ENCODE data around the gene MROH8. TPM values are rescaled to one million over a fixed set of nuclear protein-coding genes. Genes with fewer than 3 reads are reported as not detected.

The MROH8 gene
- polyA plus RNA-seq, 1 donor from 2014 or later: 3.2 TPM

DNA sequence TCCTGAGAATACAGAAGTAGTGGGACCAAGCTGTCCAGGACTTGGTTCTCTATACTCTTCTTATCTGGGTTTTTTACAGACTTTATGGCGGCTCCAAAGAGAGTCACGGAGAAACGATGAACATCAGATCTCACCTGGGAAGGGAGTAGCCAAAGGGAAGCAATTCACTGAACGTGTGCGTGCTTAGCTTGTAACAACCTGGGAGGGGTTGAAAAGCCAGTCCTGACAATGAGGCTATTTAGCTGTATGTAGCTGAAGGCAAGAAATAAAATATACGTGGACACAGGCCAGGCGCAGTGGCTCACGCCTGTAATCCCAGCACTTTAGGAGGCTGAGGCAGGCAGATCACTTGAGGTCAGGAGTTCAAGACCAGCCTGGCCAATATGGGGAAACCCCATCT is 65.3 kb downstream of the MROH8 start:
- H3K27me3 ChIP-seq (ENCODE audit: insufficient read depth, low read depth, low read length): no peaks in the 10 kb centered on the region
- no peaks in the 10 kb centered on the region for H3F3A ChIP-seq (ENCODE audit: insufficient read depth, low read length, poor library complexity, severe bottlenecking)
- H3K27ac ChIP-seq (ENCODE audit: low read length): no peak overlapping the region
- H3K79me2 ChIP-seq (replicated peaks; ENCODE audit: insufficient read depth, low read length): no peaks in the 10 kb centered on the region
- no peaks in the 10 kb centered on the region for H3K36me3 ChIP-seq (ENCODE audit: insufficient read depth, low read length)
- no peaks in the 10 kb centered on the region for H3K9me2 ChIP-seq (ENCODE audit: insufficient read depth, low read length)
- H3K4me2 ChIP-seq (ENCODE audit: low read length): no peak overlapping the region
- no peak overlapping the region for H2AFZ ChIP-seq (ENCODE audit: low read depth, low read length)
- H3K9me3 ChIP-seq (ENCODE audit: low read length): no peaks in the 10 kb centered on the region
- no peaks in the 10 kb centered on the region for H4K20me1 ChIP-seq (ENCODE audit: insufficient read depth)
- H3K4me3 ChIP-seq (ENCODE audit: low read length): no peak overlapping the region
- TF ChIP-seq EZH2 (IDR thresholded peaks at IDR 0.05; ENCODE audit: borderline replicate concordance, insufficient read depth, low read length, poor library complexity, severe bottlenecking) (no peak), TAF1 (IDR thresholded peaks at IDR 0.05; ENCODE audit: low read depth) (no peak), RAD21 (conservative IDR thresholded peaks at IDR 0.05) (no peak), EP300 (conservative IDR thresholded peaks at IDR 0.05; ENCODE audit: poor library complexity, severe bottlenecking) (no peak), MXI1 (conservative IDR thresholded peaks at IDR 0.05; ENCODE audit: poor library complexity, severe bottlenecking) (no peak), SMC3 (conservative IDR thresholded peaks at IDR 0.05; ENCODE audit: poor library complexity) (no peak), POLR2AphosphoS5 (IDR thresholded peaks at IDR 0.05) (no peak)
- TF ChIP-seq, protein P1, sequence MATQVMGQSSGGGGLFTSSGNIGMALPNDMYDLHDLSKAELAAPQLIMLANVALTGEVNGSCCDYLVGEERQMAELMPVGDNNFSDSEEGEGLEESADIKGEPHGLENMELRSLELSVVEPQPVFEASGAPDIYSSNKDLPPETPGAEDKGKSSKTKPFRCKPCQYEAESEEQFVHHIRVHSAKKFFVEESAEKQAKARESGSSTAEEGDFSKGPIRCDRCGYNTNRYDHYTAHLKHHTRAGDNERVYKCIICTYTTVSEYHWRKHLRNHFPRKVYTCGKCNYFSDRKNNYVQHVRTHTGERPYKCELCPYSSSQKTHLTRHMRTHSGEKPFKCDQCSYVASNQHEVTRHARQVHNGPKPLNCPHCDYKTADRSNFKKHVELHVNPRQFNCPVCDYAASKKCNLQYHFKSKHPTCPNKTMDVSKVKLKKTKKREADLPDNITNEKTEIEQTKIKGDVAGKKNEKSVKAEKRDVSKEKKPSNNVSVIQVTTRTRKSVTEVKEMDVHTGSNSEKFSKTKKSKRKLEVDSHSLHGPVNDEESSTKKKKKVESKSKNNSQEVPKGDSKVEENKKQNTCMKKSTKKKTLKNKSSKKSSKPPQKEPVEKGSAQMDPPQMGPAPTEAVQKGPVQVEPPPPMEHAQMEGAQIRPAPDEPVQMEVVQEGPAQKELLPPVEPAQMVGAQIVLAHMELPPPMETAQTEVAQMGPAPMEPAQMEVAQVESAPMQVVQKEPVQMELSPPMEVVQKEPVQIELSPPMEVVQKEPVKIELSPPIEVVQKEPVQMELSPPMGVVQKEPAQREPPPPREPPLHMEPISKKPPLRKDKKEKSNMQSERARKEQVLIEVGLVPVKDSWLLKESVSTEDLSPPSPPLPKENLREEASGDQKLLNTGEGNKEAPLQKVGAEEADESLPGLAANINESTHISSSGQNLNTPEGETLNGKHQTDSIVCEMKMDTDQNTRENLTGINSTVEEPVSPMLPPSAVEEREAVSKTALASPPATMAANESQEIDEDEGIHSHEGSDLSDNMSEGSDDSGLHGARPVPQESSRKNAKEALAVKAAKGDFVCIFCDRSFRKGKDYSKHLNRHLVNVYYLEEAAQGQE (IDR thresholded peaks at IDR 0.05; ENCODE audit: borderline replicate concordance): no peak
- TF ChIP-seq, protein P2, sequence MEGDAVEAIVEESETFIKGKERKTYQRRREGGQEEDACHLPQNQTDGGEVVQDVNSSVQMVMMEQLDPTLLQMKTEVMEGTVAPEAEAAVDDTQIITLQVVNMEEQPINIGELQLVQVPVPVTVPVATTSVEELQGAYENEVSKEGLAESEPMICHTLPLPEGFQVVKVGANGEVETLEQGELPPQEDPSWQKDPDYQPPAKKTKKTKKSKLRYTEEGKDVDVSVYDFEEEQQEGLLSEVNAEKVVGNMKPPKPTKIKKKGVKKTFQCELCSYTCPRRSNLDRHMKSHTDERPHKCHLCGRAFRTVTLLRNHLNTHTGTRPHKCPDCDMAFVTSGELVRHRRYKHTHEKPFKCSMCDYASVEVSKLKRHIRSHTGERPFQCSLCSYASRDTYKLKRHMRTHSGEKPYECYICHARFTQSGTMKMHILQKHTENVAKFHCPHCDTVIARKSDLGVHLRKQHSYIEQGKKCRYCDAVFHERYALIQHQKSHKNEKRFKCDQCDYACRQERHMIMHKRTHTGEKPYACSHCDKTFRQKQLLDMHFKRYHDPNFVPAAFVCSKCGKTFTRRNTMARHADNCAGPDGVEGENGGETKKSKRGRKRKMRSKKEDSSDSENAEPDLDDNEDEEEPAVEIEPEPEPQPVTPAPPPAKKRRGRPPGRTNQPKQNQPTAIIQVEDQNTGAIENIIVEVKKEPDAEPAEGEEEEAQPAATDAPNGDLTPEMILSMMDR (IDR thresholded peaks at IDR 0.05; ENCODE audit: poor library complexity, severe bottlenecking): no peak
- no peak overlapping the region for H3K9ac ChIP-seq (ENCODE audit: low read length)

DNA sequence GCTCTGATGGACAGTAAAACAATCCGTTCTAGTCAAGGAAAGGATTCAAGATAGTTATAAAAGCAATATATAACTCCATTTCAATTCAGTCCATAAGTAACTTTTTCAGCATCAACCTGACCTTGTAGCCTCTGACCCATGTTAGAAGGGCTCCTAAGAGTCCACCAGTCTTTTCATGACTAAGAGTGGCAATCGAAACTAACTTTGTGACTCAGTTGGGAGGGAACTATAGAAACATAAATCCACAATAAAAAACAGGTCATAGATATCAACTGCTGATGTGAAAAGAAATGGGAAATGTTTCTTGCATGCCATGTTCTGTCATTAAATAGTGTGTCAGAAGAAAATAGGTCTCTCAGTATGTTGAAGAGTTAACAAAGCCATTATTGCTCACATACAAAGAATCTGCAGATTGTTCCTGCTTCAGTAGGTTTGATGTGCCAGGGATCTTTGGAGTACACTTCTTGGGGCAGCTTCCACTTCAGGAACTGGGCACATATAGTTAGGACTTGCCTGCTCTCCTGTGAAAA is 67.4 kb downstream of the MROH8 start:
- Histone ChIP-seq H3K9me2 (ENCODE audit: insufficient read depth, low read length) (no peaks in the 10 kb centered on the region), H3K27ac (ENCODE audit: low read length) (no peak overlapping the region), H3F3A (ENCODE audit: insufficient read depth, low read length, poor library complexity, severe bottlenecking) (no peaks in the 10 kb centered on the region), H3K79me2 (replicated peaks; ENCODE audit: insufficient read depth, low read length) (no peaks in the 10 kb centered on the region), H4K20me1 (ENCODE audit: insufficient read depth) (no peaks in the 10 kb centered on the region), H3K4me3 (ENCODE audit: low read length) (no peak overlapping the region), H3K4me2 (ENCODE audit: low read length) (no peak overlapping the region), H2AFZ (ENCODE audit: low read depth, low read length) (no peak overlapping the region), H3K9me3 (ENCODE audit: low read length) (no peaks in the 10 kb centered on the region), H3K36me3 (ENCODE audit: insufficient read depth, low read length) (no peaks in the 10 kb centered on the region), H3K27me3 (ENCODE audit: insufficient read depth, low read depth, low read length) (no peaks in the 10 kb centered on the region), H3K9ac (ENCODE audit: low read length) (no peak overlapping the region)
- TF ChIP-seq POLR2AphosphoS5 (IDR thresholded peaks at IDR 0.05) (no peak), MXI1 (conservative IDR thresholded peaks at IDR 0.05; ENCODE audit: poor library complexity, severe bottlenecking) (no peak), RAD21 (conservative IDR thresholded peaks at IDR 0.05) (no peak), SMC3 (conservative IDR thresholded peaks at IDR 0.05; ENCODE audit: poor library complexity) (no peak), TAF1 (IDR thresholded peaks at IDR 0.05; ENCODE audit: low read depth) (no peak), EZH2 (IDR thresholded peaks at IDR 0.05; ENCODE audit: borderline replicate concordance, insufficient read depth, low read length, poor library complexity, severe bottlenecking) (no peak), EP300 (conservative IDR thresholded peaks at IDR 0.05; ENCODE audit: poor library complexity, severe bottlenecking) (no peak)
- TF ChIP-seq, protein P1 (IDR thresholded peaks at IDR 0.05; ENCODE audit: borderline replicate concordance): no peak
- TF ChIP-seq, protein P2 (IDR thresholded peaks at IDR 0.05; ENCODE audit: poor library complexity, severe bottlenecking): no peak
